Pancreas (tissue), 10 donors: ENCODE measurements around the gene EP400. TPM values are rescaled to one million over a fixed set of nuclear protein-coding genes. Genes with fewer than 3 reads are reported as not detected.

Source experiments
- ATAC-seq, 4 donors: fragments of 200-7000 bp; cut with Tn5 transposase; one replicate each; pipeline versions ENCODE4 v1.8.0 to v1.9.1; 2020; ENCODE audit warnings: mild to moderate bottlenecking in 4 of 4, moderate library complexity in 4 of 4
- DNase-seq, 6 donors: peaks; one replicate each; pipeline ENCODE4 v3.0.0-alpha.2; 2020
- FAIRE-seq: peaks from 2 replicates; lab custom pipeline; 2012; peaks lifted over from hg19 to GRCh38; lab: Jason Lieb, UNC
- H3K27ac ChIP-seq, 4 donors: fragments of 200-600 bp; sonication (generic); 1 replicate in 3 of 4; 2 replicates in 1 of 4; pipeline versions ENCODE4 v1.5.0 to v1.8.0; 2020
- H3K27me3 ChIP-seq, 4 donors: fragments of 200-600 bp; one replicate each; pipeline ENCODE4 v1.8.0; 2021
- H3K36me3 ChIP-seq, 3 donors: fragments of 200-600 bp; sonication (generic) in 1 of 3; one replicate each; pipeline versions ENCODE4 v1.5.0 to v1.8.0; 2020 to 2021
- H3K4me1 ChIP-seq, 3 donors: fragments of 200-600 bp; one replicate each; pipeline ENCODE4 v1.8.0; 2021
- H3K4me3 ChIP-seq, 4 donors: fragments of 200-600 bp; sonication (generic) in 2 of 4; one replicate each; pipeline versions ENCODE4 v1.5.0 to v1.8.0; 2020 to 2021
- H3K9me3 ChIP-seq, 4 donors: fragments of 200-600 bp; one replicate each; pipeline ENCODE4 v1.8.0; 2021
- CTCF ChIP-seq, 4 donors: fragments of 200-600 bp; sonication (generic) in 3 of 4; IDR thresholded peaks; one replicate each; pipeline versions ENCODE4 v1.5.0 to v1.8.0; 2021; ENCODE audit warnings: antibody characterized with exemption in 4 of 4
- WGBS, 2 donors: extraction: QIAGEN DNeasy Blood & Tissue Kit; methylation state at CpG; one replicate each; pipeline ENCODE4 v1.1.7; 2013; 5-methylcytosine and 5-hydroxymethylcytosine counted together
- intact Hi-C, 3 donors: fragments of 100-400 bp; cut with DNase I; formaldehyde crosslinking; loops; one replicate each; pipeline versions ENCODE4 v1.11.1 to v1.14.2; 2022
- polyA plus RNA-seq, 2 donors: library from polyadenylated mRNA; stranded (reverse); fragments of 200-250 nt; gene quantifications; one replicate each; pipeline ENCODE4 v1.2.3, GENCODE V29; 2013
- total RNA-seq, 6 donors: library from RNA; stranded (reverse); fragmentation: NEBNext Ultra II Directional in 4 of 6; extraction: Animal tissue kit (Norgen Biotek cat#: 25700) in 4 of 6; gene quantifications; one replicate each; pipeline versions ENCODE4 v1.2.1 to v1.2.4, GENCODE V29; 2021 to 2023
- donor health status: healthy with polysubstance abuse.
- donor health status: DM: no; HTN: no; CAD: no; lungs with moderate emphysema.
- donor health status: DM: no; HTN: no; CAD: no.
- donor health status: control.
- donor health status: control.
- donor health status: Bipolar disorder and iron deficiency.
- donor health status: DM: yes; HTN: yes; CAD: no.
- donor health status: DM: no; HTN: no; CAD: no.
- donor health status: DM: no; HTN: no; CAD: no.
- donor health status: DM: yes; HTN: yes; CAD: no.

EP400 gene
- total and polyA plus RNA-seq, 8 donors = 15.9 to 24.3 (median 16.7) TPM

DNA sequence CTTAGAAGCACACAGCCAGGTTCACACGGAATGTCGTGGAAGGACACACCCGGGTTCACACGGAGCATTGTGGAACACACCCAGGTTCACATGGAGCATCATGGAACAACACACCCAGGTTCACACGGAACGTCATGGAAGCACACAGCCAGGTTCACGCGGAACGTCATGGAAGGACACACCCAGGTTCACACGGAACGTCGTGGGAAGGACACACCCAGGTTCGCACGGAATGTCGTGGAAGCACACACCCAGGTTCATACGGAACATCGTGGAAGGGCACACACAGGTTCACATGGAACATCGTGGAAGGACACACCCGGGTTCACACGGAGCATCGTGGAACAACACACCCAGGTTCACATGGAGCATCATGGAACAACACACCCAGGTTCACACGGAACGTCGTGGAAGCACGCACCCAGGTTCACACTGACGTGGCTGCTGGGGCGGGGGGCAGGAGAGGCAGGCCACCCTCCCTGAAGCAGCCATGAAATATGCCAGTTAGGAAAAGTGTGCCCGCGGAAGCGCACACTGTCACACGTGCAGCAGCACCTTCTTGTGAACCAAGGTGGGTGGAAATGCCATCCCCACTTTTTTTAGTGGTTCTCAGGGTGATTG is 86.4 kb downstream of the EP400 start:
- no peaks in the 10 kb centered on the region for H3K9me3 ChIP-seq
- DNase-seq (no peak), FAIRE-seq (no peak), ATAC-seq (no peak)
- H3K4me3 ChIP-seq = no peak overlapping the region
- H3K27me3 ChIP-seq = no peaks in the 10 kb centered on the region
- no peaks in the 10 kb centered on the region for H3K4me1 ChIP-seq
- H3K36me3 ChIP-seq = peaks cover 0 to 57% (median 9%) of the 10 kb centered on the region in 3 donors
- intact Hi-C loops = no loop called here
- WGBS, 2 donors = 92% methylated on average over 31 of the region's 31 CpGs
- TF ChIP-seq CTCF (IDR thresholded peaks at IDR 0.05) = no peak
- H3K27ac ChIP-seq = no peak overlapping the region

GRCh38 chr12:132040906-132041606 is 91.3 kb downstream of the EP400 start:
- Histone ChIP-seq H3K36me3 (peaks cover 0 to 50% (median 21%) of the 10 kb centered on the region in 3 donors), H3K27ac (no peak overlapping the region), H3K27me3 (no peaks in the 10 kb centered on the region), H3K4me3 (no peak overlapping the region), H3K4me1 (no peaks in the 10 kb centered on the region), H3K9me3 (no peaks in the 10 kb centered on the region)
- DNase-seq (no peak), ATAC-seq (no peak), FAIRE-seq (no peak)
- intact Hi-C loops = no loop called here
- TF ChIP-seq CTCF (IDR thresholded peaks at IDR 0.05) = no peak
- WGBS, 2 donors = 92 to 94% methylated on average over 20 of the region's 20 CpGs

GRCh38 chr12:132043216-132043615 is 93.5 kb downstream of the EP400 start:
- no peaks in the 10 kb centered on the region for H3K9me3 ChIP-seq
- DNase-seq (no peak), ATAC-seq (no peak), FAIRE-seq (no peak)
- no peak overlapping the region for H3K4me3 ChIP-seq
- H3K36me3 ChIP-seq = peaks cover 0 to 43% (median 27%) of the 10 kb centered on the region in 3 donors
- no peaks in the 10 kb centered on the region for H3K27me3 ChIP-seq
- WGBS, 2 donors = 93% methylated on average over 3 of the region's 3 CpGs
- intact Hi-C loops = no loop called here
- TF ChIP-seq CTCF (IDR thresholded peaks at IDR 0.05) = no peak
- H3K4me1 ChIP-seq = no peaks in the 10 kb centered on the region
- no peak overlapping the region for H3K27ac ChIP-seq

- FAIRE-seq = no peak
- 89 to 91% methylated on average over 17 of the region's 17 CpGs for WGBS, 2 donors
- H3K9me3 ChIP-seq = no peaks in the 10 kb centered on the region
- no peak for ATAC-seq
- no peak for DNase-seq
- no peaks in the 10 kb centered on the region for H3K27me3 ChIP-seq
- peaks cover 0 to 36% (median 27%) of the 10 kb centered on the region in 3 donors for H3K36me3 ChIP-seq
- no peak overlapping the region for H3K4me3 ChIP-seq
- H3K4me1 ChIP-seq = no peaks in the 10 kb centered on the region
- intact Hi-C loops = no loop called here
- H3K27ac ChIP-seq = no peak overlapping the region
- no peak for TF ChIP-seq CTCF (IDR thresholded peaks at IDR 0.05)
Observed at GRCh38 chr12:132043770-132044467, 94.2 kb downstream of the EP400 start.
